ENCODE data around the gene PLEKHA3. TPM values are rescaled to one million over a fixed set of nuclear protein-coding genes. Genes with fewer than 3 reads are reported as not detected.
A peak's percentile ranks its signal among the peaks of the same experiment; 100 is the strongest.

The PLEKHA3 gene
- total RNA-seq, 1 experiment from 2014 or later = 25.9 TPM

- no peak overlapping the region for H4K91ac ChIP-seq (ENCODE audit: insufficient read length, low read depth, low read length)
- peaks cover 6% of the 10 kb centered on the region; the same call in 1 of the 2 replicates for H3K79me2 ChIP-seq (ENCODE audit: insufficient read depth, low read length)
- H4K5ac ChIP-seq (ENCODE audit: insufficient read length, low read depth, low read length) = no peak overlapping the region
- no peak overlapping the region for H2BK5ac ChIP-seq (ENCODE audit: insufficient read length, low read length)
- H3K14ac ChIP-seq (ENCODE audit: insufficient read depth, low read length) = no peak overlapping the region
- Mint-ChIP-seq H3K4me1 (peaks cover 19 to 22% of the 10 kb centered on the region in 2 experiments), H3K9me3 (no peaks in the 10 kb centered on the region), H3K27me3 (ENCODE audit: low read depth) (no peaks in the 10 kb centered on the region), H3K27ac (0 out of 7 replicates have a peak overlapping the region, but pooled peaks of 1 of the 3 experiments have one; percentile 51), H3K36me3 (ENCODE audit: insufficient read depth in 1 of 3, low read depth in 3 of 3) (peaks cover 14 to 20% (median 17%) of the 10 kb centered on the region in 3 experiments; a peak in 5 of 7 replicates), H3K4me3 (peak overlapping the region; percentile 67 to 89; a peak in 3 of 5 replicates)
- H3K9me3 ChIP-seq (ENCODE audit: control insufficient read depth, low read depth, low read length) = no peaks in the 10 kb centered on the region
- no peak overlapping the region for H2BK12ac ChIP-seq (ENCODE audit: insufficient read length, low read depth, low read length)
- TF ChIP-seq CTCF (conservative IDR thresholded peaks at IDR 0.05) = no peak
- H3K23ac ChIP-seq (ENCODE audit: insufficient read length, low read depth, low read length) = no peak overlapping the region
- H3K4me1 ChIP-seq (ENCODE audit: insufficient read depth, low read length) = no peaks in the 10 kb centered on the region
- H3K27me3 ChIP-seq (ENCODE audit: insufficient read depth, low read length) = no peaks in the 10 kb centered on the region
- H2AK5ac ChIP-seq (ENCODE audit: insufficient read length, low read length) = no peak overlapping the region
- WGBS (ENCODE audit: extremely low coverage, insufficient read length, low lambda C conversion rate) = no CpG with 5 or more reads among the region's 2 CpGs
- H2BK15ac ChIP-seq (ENCODE audit: low read depth, low read length) = no peak overlapping the region
- no peak overlapping the region for H4K8ac ChIP-seq (replicated peaks; ENCODE audit: insufficient read length, low read depth, low read length)
- no peaks in the 10 kb centered on the region for H4K20me1 ChIP-seq (ENCODE audit: control insufficient read depth, insufficient read depth, insufficient read length)
- no peak overlapping the region for H2AFZ ChIP-seq (ENCODE audit: low read length)
- H3K79me1 ChIP-seq (ENCODE audit: insufficient read depth, low read depth, low read length, poor library complexity, severe bottlenecking) = no peaks in the 10 kb centered on the region
- H3K27ac ChIP-seq (ENCODE audit: insufficient read length, low read depth, low read length) = no peak overlapping the region
- no peak overlapping the region for H3K4me2 ChIP-seq (ENCODE audit: insufficient read depth, insufficient read length, low read length)
- H3K4ac ChIP-seq (ENCODE audit: low read depth, low read length) = no peak overlapping the region
- H2BK120ac ChIP-seq (ENCODE audit: low read depth, low read length, poor library complexity, severe bottlenecking) = no peak overlapping the region
- no peak overlapping the region for H3K18ac ChIP-seq (ENCODE audit: insufficient read length, low read depth, low read length)
- H3K9ac ChIP-seq (ENCODE audit: extremely low read depth, insufficient read length, low read length) = no peak overlapping the region
- H2BK20ac ChIP-seq (ENCODE audit: low read depth, low read length, poor library complexity, severe bottlenecking) = no peak overlapping the region
- no peak overlapping the region for H3T11ph ChIP-seq (ENCODE audit: low read length)
- peaks cover 9% of the 10 kb centered on the region for H3K23me2 ChIP-seq (ENCODE audit: insufficient read length, low read depth, low read length, poor library complexity, severe bottlenecking)
- no peak for DNase-seq
- no peak overlapping the region for H3K56ac ChIP-seq (ENCODE audit: insufficient read length, low read depth, low read length)
These were observed 27.9 kb upstream of the PLEKHA3 start for GRCh38 chr2:178452334-178452733.

All from H9 (cell line).